ENCODE results near the gene ADRA2C. TPM values are rescaled to one million over a fixed set of nuclear protein-coding genes. Genes with fewer than 3 reads are reported as not detected.

ADRA2C gene
- total RNA-seq, 1 experiment from 2014 or later, result 23.5 TPM

GRCh38 chr4:3748136-3748898 lies 17.9 kb upstream of the ADRA2C start:
- CTCF ChIA-PET, result interaction anchor here (1.0 kb wide), 1 partner anchor 17 kb away, joined by 3 read pairs; no protein-coding TSS in a partner anchor
- H3K27ac ChIP-seq (ENCODE audit: low read length), result no peak overlapping the region
- no peak overlapping the region for H3K4me3 ChIP-seq (ENCODE audit: low read depth in 2 of 2, low read length in 2 of 2)
- intact Hi-C loops (cut with micrococcal nuclease; ENCODE audit: unreplicated experiment), result no loop called here
- peaks cover 3% of the 10 kb centered on the region; the same call in 1 of the 2 replicates for H3K27me3 ChIP-seq (ENCODE audit: control insufficient read depth, insufficient read depth, low read length)
- in situ Hi-C loops (cut with HindIII; ENCODE audit: low pct_unique_long_range_greater_than_20kb, low sequenced_read_pairs), result no loop called here
- peaks cover 6% of the 10 kb centered on the region for H3K4me1 ChIP-seq (ENCODE audit: control insufficient read depth, insufficient read depth, low read length)
- POLR2A ChIA-PET, result no interaction called here
- no TSS peak for BruUV-seq (replicated peaks)
- no peaks in the 10 kb centered on the region for H3K9me3 ChIP-seq (ENCODE audit: control insufficient read depth, insufficient read depth, low read depth, low read length)
- ATAC-seq (no peak), DNase-seq (ENCODE audit: low read depth, low spot score) (no peak)
- H3K36me3 ChIP-seq (ENCODE audit: control insufficient read depth, insufficient read depth, low read length), result peaks cover 4% of the 10 kb centered on the region; the same call in 1 of the 2 replicates
- TF ChIP-seq POLR2AphosphoS5 (IDR thresholded peaks at IDR 0.05; ENCODE audit: low read depth, low read length), result no peak
- no peak for TF ChIP-seq REST (IDR thresholded peaks at IDR 0.05; ENCODE audit: insufficient read depth in 1 of 2, low read depth in 2 of 2, low read length in 1 of 2)
- no peak for TF ChIP-seq CTCF (IDR thresholded peaks at IDR 0.05)
- no peak for TF ChIP-seq TCF7L2 (IDR thresholded peaks at IDR 0.05; ENCODE audit: low read depth, low read length)
- no peak for TF ChIP-seq SIN3A (IDR thresholded peaks at IDR 0.05; ENCODE audit: borderline replicate concordance, insufficient read depth, low read depth, low read length)

DNA sequence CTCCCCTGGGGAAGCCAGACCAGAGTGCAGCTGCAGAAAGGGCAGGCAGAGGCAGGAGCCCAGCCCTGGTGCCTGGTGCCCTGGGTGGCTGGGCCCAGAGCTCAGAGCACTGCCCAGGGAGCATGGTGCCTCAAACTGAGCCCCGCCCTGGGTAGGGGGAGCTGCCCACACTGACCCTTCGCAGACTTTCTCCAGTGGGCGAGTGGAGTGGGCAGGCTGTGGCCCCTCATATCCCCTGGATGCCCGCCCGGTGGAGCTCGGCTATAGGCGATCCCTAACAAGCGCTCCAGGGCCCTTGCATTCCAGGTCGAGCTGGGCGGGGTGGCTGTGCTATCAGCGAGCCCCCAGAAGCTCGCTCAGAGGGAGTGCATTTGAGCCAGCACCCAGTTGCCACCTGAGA lies 17.1 kb upstream of the ADRA2C start:
- CTCF ChIA-PET, result no interaction called here

More for the DNA sequence above, 17.1 kb upstream of the ADRA2C start:
- TF ChIP-seq CTCF (IDR thresholded peaks at IDR 0.05) (no peak), TCF7L2 (IDR thresholded peaks at IDR 0.05; ENCODE audit: low read depth, low read length) (no peak), POLR2AphosphoS5 (IDR thresholded peaks at IDR 0.05; ENCODE audit: low read depth, low read length) (no peak), SIN3A (IDR thresholded peaks at IDR 0.05; ENCODE audit: borderline replicate concordance, insufficient read depth, low read depth, low read length) (no peak), REST (IDR thresholded peaks at IDR 0.05; ENCODE audit: insufficient read depth in 1 of 2, low read depth in 2 of 2, low read length in 1 of 2) (no peak)
- peaks cover 3% of the 10 kb centered on the region; the same call in 1 of the 2 replicates for H3K27me3 ChIP-seq (ENCODE audit: control insufficient read depth, insufficient read depth, low read length)
- POLR2A ChIA-PET, result no interaction called here
- in situ Hi-C loops (cut with HindIII; ENCODE audit: low pct_unique_long_range_greater_than_20kb, low sequenced_read_pairs) (no loop called here), intact Hi-C loops (cut with micrococcal nuclease; ENCODE audit: unreplicated experiment) (no loop called here)
- DNase-seq (ENCODE audit: low read depth, low spot score) (no peak), ATAC-seq (no peak)
- no TSS peak for BruUV-seq (replicated peaks)
- peaks cover 4% of the 10 kb centered on the region; the same call in 1 of the 2 replicates for H3K36me3 ChIP-seq (ENCODE audit: control insufficient read depth, insufficient read depth, low read length)
- no peak overlapping the region for H3K27ac ChIP-seq (ENCODE audit: low read length)
- H3K4me3 ChIP-seq (ENCODE audit: low read depth in 2 of 2, low read length in 2 of 2), result no peak overlapping the region
- H3K4me1 ChIP-seq (ENCODE audit: control insufficient read depth, insufficient read depth, low read length), result peaks cover 6% of the 10 kb centered on the region
- H3K9me3 ChIP-seq (ENCODE audit: control insufficient read depth, insufficient read depth, low read depth, low read length), result no peaks in the 10 kb centered on the region

Data from Panc1 (cell line).